Measurements from ENCODE around the gene SAFB. TPM values are rescaled to one million over a fixed set of nuclear protein-coding genes. Genes with fewer than 3 reads are reported as not detected.

SAFB gene
- total RNA-seq, 6 experiments from 2014 or later, result 31.2 to 45.7 (median 32.8) TPM

DNA sequence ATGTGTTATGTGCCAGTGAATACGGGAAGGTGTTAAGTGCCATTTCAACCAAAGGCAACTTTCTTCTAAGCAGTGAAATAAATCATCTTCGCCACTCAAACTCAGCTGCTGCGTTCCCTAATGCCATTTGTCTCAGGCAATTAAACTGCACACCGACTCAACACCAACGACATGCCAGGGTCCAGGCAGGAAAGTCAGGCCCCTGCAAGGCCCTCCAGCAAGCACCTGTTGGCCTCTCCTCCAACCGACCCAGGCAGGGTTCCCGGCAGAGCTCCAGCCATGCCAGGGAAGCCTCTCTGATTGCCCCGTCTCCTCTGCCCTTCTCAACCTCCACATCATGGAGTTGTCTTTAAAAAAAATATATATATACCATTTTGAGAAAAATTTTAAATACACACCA is 22.1 kb upstream of the SAFB start:
- H3K4me3 ChIP-seq, result no peak overlapping the region
- 86% methylated on average over 8 of the region's 8 CpGs for WGBS (ENCODE audit: insufficient coverage, low coverage, low lambda C conversion rate, missing lambda C conversion rate)
- TF ChIP-seq, protein P1, sequence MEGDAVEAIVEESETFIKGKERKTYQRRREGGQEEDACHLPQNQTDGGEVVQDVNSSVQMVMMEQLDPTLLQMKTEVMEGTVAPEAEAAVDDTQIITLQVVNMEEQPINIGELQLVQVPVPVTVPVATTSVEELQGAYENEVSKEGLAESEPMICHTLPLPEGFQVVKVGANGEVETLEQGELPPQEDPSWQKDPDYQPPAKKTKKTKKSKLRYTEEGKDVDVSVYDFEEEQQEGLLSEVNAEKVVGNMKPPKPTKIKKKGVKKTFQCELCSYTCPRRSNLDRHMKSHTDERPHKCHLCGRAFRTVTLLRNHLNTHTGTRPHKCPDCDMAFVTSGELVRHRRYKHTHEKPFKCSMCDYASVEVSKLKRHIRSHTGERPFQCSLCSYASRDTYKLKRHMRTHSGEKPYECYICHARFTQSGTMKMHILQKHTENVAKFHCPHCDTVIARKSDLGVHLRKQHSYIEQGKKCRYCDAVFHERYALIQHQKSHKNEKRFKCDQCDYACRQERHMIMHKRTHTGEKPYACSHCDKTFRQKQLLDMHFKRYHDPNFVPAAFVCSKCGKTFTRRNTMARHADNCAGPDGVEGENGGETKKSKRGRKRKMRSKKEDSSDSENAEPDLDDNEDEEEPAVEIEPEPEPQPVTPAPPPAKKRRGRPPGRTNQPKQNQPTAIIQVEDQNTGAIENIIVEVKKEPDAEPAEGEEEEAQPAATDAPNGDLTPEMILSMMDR (IDR thresholded peaks at IDR 0.05), result no peak
- TF ChIP-seq POLR2A (IDR thresholded peaks at IDR 0.05), result no peak
- ATAC-seq (no peak), DNase-seq (no peak)
- no peak overlapping the region for H3K27ac ChIP-seq
- H3K27me3 ChIP-seq, result no peaks in the 10 kb centered on the region
- H3K36me3 ChIP-seq, result peaks cover 5 to 90% (median 56%) of the 10 kb centered on the region in 4 donors
- no peaks in the 10 kb centered on the region for H3K9me3 ChIP-seq
- intact Hi-C loops (cut with DNase I), result no loop called here
- no peaks in the 10 kb centered on the region for H3K4me1 ChIP-seq

DNA sequence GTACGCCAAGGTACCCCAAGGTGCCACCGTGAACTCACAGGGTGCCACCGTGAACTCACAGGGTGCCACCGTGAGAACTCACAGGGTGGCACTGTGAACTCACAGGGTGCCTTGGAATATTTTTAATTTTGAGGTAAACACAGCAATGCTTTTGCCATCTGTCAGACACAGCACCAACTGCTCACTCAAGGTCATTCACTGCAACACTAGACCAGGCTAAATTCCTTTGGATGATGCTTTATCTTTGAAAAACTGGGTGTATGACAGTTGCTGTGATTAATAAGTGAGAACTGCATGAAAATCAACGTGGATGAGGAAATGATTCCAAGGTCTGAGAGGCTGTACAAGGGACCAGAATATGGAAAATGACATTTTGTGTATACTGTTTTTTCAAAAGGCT is 19.3 kb upstream of the SAFB start:
- TF ChIP-seq POLR2A (IDR thresholded peaks at IDR 0.05), result no peak
- TF ChIP-seq, protein P1 (IDR thresholded peaks at IDR 0.05), result no peak
- Histone ChIP-seq H3K36me3 (peaks cover 5 to 92% (median 55%) of the 10 kb centered on the region in 4 donors), H3K27ac (no peak overlapping the region), H3K4me3 (no peak overlapping the region), H3K9me3 (no peaks in the 10 kb centered on the region), H3K4me1 (no peaks in the 10 kb centered on the region), H3K27me3 (no peaks in the 10 kb centered on the region)
- ATAC-seq, result no peak
- no peak for DNase-seq
- intact Hi-C loops (cut with DNase I), result no loop called here
- 87% methylated on average over 5 of the region's 5 CpGs for WGBS (ENCODE audit: insufficient coverage, low coverage, low lambda C conversion rate, missing lambda C conversion rate)

DNA sequence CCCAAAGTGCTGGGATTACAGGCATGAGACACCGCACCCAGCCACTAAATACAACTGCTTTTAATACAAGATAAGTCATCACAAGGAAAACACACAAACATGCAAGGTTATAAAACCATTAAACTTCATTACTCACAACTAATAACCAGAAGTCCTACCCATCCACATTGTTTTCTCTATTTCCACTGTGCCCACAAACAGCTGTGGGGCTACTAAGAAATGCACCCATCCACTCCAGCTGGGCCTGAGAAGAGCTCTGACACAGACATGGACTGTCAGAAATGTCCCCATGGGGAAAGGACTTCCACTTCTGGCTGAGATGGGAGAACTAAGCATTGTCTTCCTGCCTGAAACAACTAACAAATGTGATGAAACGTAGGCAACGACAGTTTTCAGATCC is 17.5 kb upstream of the SAFB start:
- DNase-seq, result no peak
- no peaks in the 10 kb centered on the region for H3K9me3 ChIP-seq
- 100% methylated on average over 1 of the region's 3 CpGs for WGBS (ENCODE audit: insufficient coverage, low coverage, low lambda C conversion rate, missing lambda C conversion rate)
- H3K4me3 ChIP-seq, result no peak overlapping the region
- intact Hi-C loops (cut with DNase I), result no loop called here
- TF ChIP-seq POLR2A (IDR thresholded peaks at IDR 0.05), result no peak
- TF ChIP-seq, protein P1 (IDR thresholded peaks at IDR 0.05), result no peak
- H3K36me3 ChIP-seq, result peaks cover 5 to 92% (median 51%) of the 10 kb centered on the region in 4 donors
- no peaks in the 10 kb centered on the region for H3K4me1 ChIP-seq
- H3K27me3 ChIP-seq, result no peaks in the 10 kb centered on the region
- ATAC-seq, result no peak
- no peak overlapping the region for H3K27ac ChIP-seq

DNA sequence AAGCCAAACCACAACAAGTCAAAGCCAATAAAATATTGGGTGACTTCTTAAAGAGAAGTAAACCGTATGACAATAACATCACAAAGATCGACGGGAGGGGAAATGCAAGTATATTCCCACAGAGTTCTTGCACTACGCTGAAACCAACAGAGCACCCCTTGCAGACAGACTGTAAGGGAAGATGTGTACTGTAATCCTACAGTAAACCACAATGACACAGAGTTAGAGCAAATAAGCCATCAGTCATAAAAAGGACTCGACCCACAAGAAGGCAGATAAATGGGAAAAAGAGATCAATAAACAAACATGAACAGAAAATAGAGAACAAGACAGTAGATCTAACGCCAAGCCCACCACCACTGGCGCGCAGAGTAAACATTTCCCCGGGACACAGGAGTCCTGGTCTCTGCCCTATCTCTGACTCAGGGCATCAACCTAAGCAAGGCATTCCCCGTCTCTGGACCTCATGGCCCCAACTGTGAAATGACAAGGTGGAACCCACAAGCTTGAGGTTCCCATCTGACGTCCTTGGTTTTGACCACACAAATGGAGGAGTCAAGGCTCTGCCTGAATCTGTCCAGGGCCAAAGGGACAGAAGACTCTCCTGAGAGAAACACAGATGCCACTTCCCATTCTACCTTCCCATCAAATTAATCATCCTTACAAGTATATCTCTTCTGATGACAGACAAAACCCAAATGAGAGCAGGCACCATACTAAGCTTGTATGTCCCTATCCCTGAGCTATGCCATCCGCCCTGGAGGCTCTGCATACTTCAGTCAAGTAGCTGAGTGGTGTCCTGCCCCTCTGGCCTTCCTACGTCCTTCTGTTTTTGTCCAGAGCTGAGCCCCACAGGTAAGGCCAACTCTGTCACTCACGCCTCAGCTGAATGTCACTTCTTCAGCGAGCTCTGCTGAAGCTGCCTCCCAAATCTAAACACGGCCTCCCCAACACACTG is 15.3 kb upstream of the SAFB start:
- DNase-seq (no peak), ATAC-seq (no peak)
- intact Hi-C loops (cut with DNase I), result no loop called here
- no peaks in the 10 kb centered on the region for H3K27me3 ChIP-seq
- no peak overlapping the region for H3K27ac ChIP-seq
- H3K9me3 ChIP-seq, result no peaks in the 10 kb centered on the region
- H3K4me1 ChIP-seq, result no peaks in the 10 kb centered on the region
- H3K4me3 ChIP-seq, result no peak overlapping the region
- 91% methylated on average over 14 of the region's 16 CpGs for WGBS (ENCODE audit: insufficient coverage, low coverage, low lambda C conversion rate, missing lambda C conversion rate)
- H3K36me3 ChIP-seq, result peaks cover 8 to 91% (median 53%) of the 10 kb centered on the region in 4 donors
- TF ChIP-seq, protein P1 (IDR thresholded peaks at IDR 0.05), result no peak
- TF ChIP-seq POLR2A (IDR thresholded peaks at IDR 0.05), result no peak
